8988T (cell line): ENCODE data around the gene SELENOV.

Experiments
- DNase-seq: peaks from one replicate; pipeline ENCODE4 v3.0.0; 2011

The SELENOV gene

GRCh38 chr19:39568604-39569003 lies 53.7 kb downstream of the SELENOV start:
- DNase-seq: no peak
